Body of pancreas (tissue), 4 donors: ENCODE data around the gene BLOC1S1.

Source experiments
- POLR2A ChIP-seq, 3 donors: fragments of 450-650 bp; IDR thresholded peaks; one replicate each; pipeline ENCODE4 v1.6.1; 2016; ENCODE audit warnings: antibody characterized with exemption in 3 of 3, mild to moderate bottlenecking in 2 of 3
- TF ChIP-seq, protein P1 (sequence below), 7 experiments: fragments of 450-650 bp in 4 of 7; fragments of 200-600 bp in 3 of 7; sonication (generic) in 3 of 7; IDR thresholded peaks; one replicate each; pipeline ENCODE4 v1.5.1; 2016 to 2019; ENCODE audit warnings: antibody characterized with exemption in 7 of 7

DNA sequence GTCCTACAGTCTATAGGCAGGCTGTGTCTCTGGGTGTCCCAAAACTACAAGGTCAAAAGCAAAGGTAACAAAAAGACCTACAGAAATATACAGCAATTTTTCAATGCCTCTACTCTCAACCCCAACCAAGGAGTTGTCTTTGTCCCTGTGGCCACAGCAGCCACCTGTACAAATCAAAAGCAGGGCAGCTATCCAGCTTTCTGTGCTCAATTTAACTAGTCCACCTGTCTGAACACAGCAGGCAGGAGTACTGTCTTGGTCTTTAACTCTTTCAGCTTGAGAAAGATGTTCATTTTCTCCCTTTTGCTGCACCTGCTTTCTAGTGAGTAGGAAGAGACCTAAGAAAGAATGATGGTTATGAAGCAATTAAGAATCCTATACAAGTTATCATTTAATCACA lies 46.8 kb downstream of the BLOC1S1 start:
- TF ChIP-seq, protein P1, sequence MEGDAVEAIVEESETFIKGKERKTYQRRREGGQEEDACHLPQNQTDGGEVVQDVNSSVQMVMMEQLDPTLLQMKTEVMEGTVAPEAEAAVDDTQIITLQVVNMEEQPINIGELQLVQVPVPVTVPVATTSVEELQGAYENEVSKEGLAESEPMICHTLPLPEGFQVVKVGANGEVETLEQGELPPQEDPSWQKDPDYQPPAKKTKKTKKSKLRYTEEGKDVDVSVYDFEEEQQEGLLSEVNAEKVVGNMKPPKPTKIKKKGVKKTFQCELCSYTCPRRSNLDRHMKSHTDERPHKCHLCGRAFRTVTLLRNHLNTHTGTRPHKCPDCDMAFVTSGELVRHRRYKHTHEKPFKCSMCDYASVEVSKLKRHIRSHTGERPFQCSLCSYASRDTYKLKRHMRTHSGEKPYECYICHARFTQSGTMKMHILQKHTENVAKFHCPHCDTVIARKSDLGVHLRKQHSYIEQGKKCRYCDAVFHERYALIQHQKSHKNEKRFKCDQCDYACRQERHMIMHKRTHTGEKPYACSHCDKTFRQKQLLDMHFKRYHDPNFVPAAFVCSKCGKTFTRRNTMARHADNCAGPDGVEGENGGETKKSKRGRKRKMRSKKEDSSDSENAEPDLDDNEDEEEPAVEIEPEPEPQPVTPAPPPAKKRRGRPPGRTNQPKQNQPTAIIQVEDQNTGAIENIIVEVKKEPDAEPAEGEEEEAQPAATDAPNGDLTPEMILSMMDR (IDR thresholded peaks at IDR 0.05): no peak
- TF ChIP-seq POLR2A (IDR thresholded peaks at IDR 0.05): no peak
